ENCODE measurements around the gene CPVL. TPM values are rescaled to one million over a fixed set of nuclear protein-coding genes. Genes with fewer than 3 reads are reported as not detected.
A peak's percentile ranks its signal among the peaks of the same experiment; 100 is the strongest.

CPVL gene
- total RNA-seq, 1 experiment from 2014 or later: 72.3 TPM

DNA sequence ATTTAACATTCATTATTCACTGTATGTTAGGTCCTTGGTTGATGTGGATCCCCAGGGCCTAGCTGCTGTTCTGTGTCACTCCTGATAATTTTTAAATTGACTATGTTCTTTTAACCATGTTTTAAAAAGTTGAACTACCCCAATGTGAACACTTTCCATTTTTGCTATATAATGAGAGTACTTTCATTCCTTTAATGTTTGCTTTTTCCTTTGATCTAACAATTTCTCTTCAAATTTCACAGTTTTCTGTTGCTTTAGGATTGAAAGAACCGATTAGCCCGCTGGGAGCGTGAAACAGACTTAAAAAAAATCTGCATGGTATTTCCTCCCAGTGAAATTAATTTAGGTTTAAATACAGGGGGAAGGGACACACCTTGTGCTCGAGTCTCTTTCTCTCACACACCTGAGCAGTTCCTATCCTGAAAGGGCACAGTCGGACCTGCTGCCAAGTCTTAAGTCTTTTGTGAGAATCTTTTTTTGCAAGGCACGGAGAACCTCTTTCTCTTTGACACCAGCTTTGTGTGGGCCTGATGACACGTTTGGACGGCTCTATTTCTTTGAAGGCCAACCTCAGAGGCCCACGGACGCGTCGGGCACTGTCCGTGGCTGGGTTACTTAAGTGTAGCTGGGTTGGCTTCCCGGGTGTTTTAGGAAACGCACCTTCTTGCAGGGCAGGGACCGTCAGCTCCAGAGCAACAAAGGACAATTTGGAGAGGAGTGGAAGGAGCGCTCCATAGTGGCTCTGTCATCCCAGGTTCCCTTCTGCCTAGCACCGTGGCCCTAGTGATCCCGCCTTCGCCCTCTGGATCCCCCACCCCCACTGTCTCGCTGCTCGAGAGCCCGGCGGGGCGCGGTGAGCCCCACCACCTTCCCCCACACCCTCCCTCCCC lies 47.2 kb upstream of the CPVL start:
- intact Hi-C loops (cut with micrococcal nuclease; ENCODE audit: unreplicated experiment): loop anchor here (10.0 kb wide), 1 partner anchor 151 kb away; no protein-coding TSS in a partner anchor
- TF ChIP-seq, protein P1, sequence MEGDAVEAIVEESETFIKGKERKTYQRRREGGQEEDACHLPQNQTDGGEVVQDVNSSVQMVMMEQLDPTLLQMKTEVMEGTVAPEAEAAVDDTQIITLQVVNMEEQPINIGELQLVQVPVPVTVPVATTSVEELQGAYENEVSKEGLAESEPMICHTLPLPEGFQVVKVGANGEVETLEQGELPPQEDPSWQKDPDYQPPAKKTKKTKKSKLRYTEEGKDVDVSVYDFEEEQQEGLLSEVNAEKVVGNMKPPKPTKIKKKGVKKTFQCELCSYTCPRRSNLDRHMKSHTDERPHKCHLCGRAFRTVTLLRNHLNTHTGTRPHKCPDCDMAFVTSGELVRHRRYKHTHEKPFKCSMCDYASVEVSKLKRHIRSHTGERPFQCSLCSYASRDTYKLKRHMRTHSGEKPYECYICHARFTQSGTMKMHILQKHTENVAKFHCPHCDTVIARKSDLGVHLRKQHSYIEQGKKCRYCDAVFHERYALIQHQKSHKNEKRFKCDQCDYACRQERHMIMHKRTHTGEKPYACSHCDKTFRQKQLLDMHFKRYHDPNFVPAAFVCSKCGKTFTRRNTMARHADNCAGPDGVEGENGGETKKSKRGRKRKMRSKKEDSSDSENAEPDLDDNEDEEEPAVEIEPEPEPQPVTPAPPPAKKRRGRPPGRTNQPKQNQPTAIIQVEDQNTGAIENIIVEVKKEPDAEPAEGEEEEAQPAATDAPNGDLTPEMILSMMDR (conservative IDR thresholded peaks at IDR 0.05; ENCODE audit: low read depth, low read length): no peak
- TF ChIP-seq EZH2 (IDR thresholded peaks at IDR 0.05; ENCODE audit: borderline replicate concordance, low read depth, low read length, poor library complexity, severe bottlenecking): no peak
- H3K36me3 ChIP-seq (ENCODE audit: insufficient read depth, low read length, poor library complexity, severe bottlenecking): no peaks in the 10 kb centered on the region
- peak; percentile 49 for DNase-seq (ENCODE audit: low spot score)
- no peaks in the 10 kb centered on the region for H3K27me3 ChIP-seq (replicated peaks; ENCODE audit: insufficient read depth, low read depth, low read length, poor library complexity)
- ChIA-PET CTCF (no interaction called here), POLR2A (ENCODE audit: low non-redundant PET) (no interaction called here)
- BruUV-seq (replicated peaks): TSS peak; percentile 51
- H3K9me3 ChIP-seq (ENCODE audit: low read depth, low read length, poor library complexity, severe bottlenecking): no peaks in the 10 kb centered on the region
- peak overlapping the region; percentile 84 for H3K4me3 ChIP-seq (ENCODE audit: low read depth, low read length, poor library complexity, severe bottlenecking)
- peaks cover 60% of the 10 kb centered on the region for H3K4me1 ChIP-seq (ENCODE audit: insufficient read depth, low read length, poor library complexity, severe bottlenecking)
- peak overlapping the region; percentile 90 for H3K27ac ChIP-seq (ENCODE audit: low read depth, low read length, poor library complexity, severe bottlenecking)

DNA sequence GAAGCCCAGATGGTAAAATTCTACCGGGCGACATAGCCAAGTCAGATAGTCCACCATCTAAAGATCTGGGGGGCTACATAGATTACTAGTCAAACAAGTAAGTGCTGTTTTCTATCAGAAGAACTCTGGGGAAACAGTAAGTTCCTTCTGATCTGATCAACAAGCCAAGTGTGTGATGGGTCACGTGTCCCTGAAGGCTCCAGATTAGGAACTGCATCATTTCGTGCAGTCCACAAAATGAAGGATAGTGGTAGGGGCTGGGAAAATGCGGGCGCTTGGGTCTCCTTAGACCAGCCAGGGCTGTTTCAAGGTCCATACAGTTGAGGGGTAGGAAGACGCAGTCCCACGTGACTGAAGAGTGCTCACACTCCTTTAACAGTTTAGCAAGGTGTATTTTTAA lies 46.5 kb upstream of the CPVL start:
- no peaks in the 10 kb centered on the region for H3K36me3 ChIP-seq (ENCODE audit: insufficient read depth, low read length, poor library complexity, severe bottlenecking)
- H3K4me3 ChIP-seq (ENCODE audit: low read depth, low read length, poor library complexity, severe bottlenecking): no peak overlapping the region
- peak overlapping the region; percentile 90 for H3K27ac ChIP-seq (ENCODE audit: low read depth, low read length, poor library complexity, severe bottlenecking)
- CTCF ChIA-PET: no interaction called here
- no peak for DNase-seq (ENCODE audit: low spot score)
- no peaks in the 10 kb centered on the region for H3K9me3 ChIP-seq (ENCODE audit: low read depth, low read length, poor library complexity, severe bottlenecking)
- H3K4me1 ChIP-seq (ENCODE audit: insufficient read depth, low read length, poor library complexity, severe bottlenecking): peaks cover 64% of the 10 kb centered on the region
- POLR2A ChIA-PET (ENCODE audit: low non-redundant PET): no interaction called here
- no peaks in the 10 kb centered on the region for H3K27me3 ChIP-seq (replicated peaks; ENCODE audit: insufficient read depth, low read depth, low read length, poor library complexity)
- intact Hi-C loops (cut with micrococcal nuclease; ENCODE audit: unreplicated experiment): loop anchor here (10.0 kb wide), 1 partner anchor 152 kb away; no protein-coding TSS in a partner anchor
- TF ChIP-seq EZH2 (IDR thresholded peaks at IDR 0.05; ENCODE audit: borderline replicate concordance, low read depth, low read length, poor library complexity, severe bottlenecking): no peak
- TF ChIP-seq, protein P1 (conservative IDR thresholded peaks at IDR 0.05; ENCODE audit: low read depth, low read length): no peak
- BruUV-seq (replicated peaks): no TSS peak

DNA sequence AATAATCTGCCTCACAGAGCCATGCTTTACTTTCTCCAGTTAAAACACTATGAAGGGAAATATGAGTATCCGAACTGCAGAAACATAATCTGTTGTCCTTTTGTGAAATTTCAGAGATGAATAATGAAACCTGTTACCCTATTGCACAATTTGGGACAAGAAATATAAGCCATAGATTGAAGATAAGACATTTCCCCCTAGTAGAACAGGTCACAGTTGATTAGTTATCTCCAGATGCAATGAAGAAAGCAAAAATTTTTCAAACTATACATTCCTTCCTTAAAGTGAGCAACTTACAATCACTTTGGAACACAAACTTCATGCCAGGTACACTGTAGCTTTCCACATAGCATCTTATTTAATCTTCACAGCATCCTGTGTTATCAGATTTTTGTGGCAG lies 46.0 kb upstream of the CPVL start:
- intact Hi-C loops (cut with micrococcal nuclease; ENCODE audit: unreplicated experiment): loop anchor here (10.0 kb wide), 1 partner anchor 152 kb away; no protein-coding TSS in a partner anchor

More for the DNA sequence above, 46.0 kb upstream of the CPVL start:
- no peak overlapping the region for H3K4me3 ChIP-seq (ENCODE audit: low read depth, low read length, poor library complexity, severe bottlenecking)
- peak overlapping the region; percentile 90 for H3K27ac ChIP-seq (ENCODE audit: low read depth, low read length, poor library complexity, severe bottlenecking)
- no peaks in the 10 kb centered on the region for H3K9me3 ChIP-seq (ENCODE audit: low read depth, low read length, poor library complexity, severe bottlenecking)
- no peak for DNase-seq (ENCODE audit: low spot score)
- peaks cover 61% of the 10 kb centered on the region for H3K4me1 ChIP-seq (ENCODE audit: insufficient read depth, low read length, poor library complexity, severe bottlenecking)
- no TSS peak for BruUV-seq (replicated peaks)
- CTCF ChIA-PET: no interaction called here
- POLR2A ChIA-PET (ENCODE audit: low non-redundant PET): no interaction called here
- H3K27me3 ChIP-seq (replicated peaks; ENCODE audit: insufficient read depth, low read depth, low read length, poor library complexity): no peaks in the 10 kb centered on the region
- no peaks in the 10 kb centered on the region for H3K36me3 ChIP-seq (ENCODE audit: insufficient read depth, low read length, poor library complexity, severe bottlenecking)
- TF ChIP-seq, protein P1 (conservative IDR thresholded peaks at IDR 0.05; ENCODE audit: low read depth, low read length): no peak
- no peak for TF ChIP-seq EZH2 (IDR thresholded peaks at IDR 0.05; ENCODE audit: borderline replicate concordance, low read depth, low read length, poor library complexity, severe bottlenecking)
